ENCODE data around the gene NUDT3.

- no peak for TF ChIP-seq CTCF (IDR thresholded peaks at IDR 0.05)
- TF ChIP-seq POLR2A (IDR thresholded peaks at IDR 0.05), result no peak
These were observed 32.6 kb upstream of the NUDT3 start for GRCh38 chr6:34425132-34425497.
